A673 (cell line): Measurements from ENCODE around the gene PARD6G. TPM values are rescaled to one million over a fixed set of nuclear protein-coding genes. Genes with fewer than 3 reads are reported as not detected.

Source experiments
- BruUV-seq: library from RNA; stranded (reverse); fragments of 400-500 nt; replicated peaks from 2 replicates; lab custom pipeline; 2021; lab: Mats Ljungman, UMichigan
- CTCF ChIA-PET: fragments of 300-600 bp; sonication (Branson Sonifier 250); formaldehyde crosslinking; loops from one replicate; lab custom pipeline; 2022; ENCODE audit warnings: antibody characterized with exemption; lab: Charles Lee
- POLR2A ChIA-PET: fragments of 300-600 bp; sonication (Branson Sonifier 250); formaldehyde crosslinking; loops from one replicate; lab custom pipeline; 2022; ENCODE audit warnings: antibody characterized with exemption; ENCODE audit not compliant: low non-redundant PET; lab: Charles Lee
- DNase-seq: peaks from one replicate; pipeline ENCODE4 v3.0.0-alpha.2; 2015; ENCODE audit warnings: low spot score
- H3K27ac ChIP-seq: fragments of 200-600 bp; sonication (generic); 2 replicates; pipeline ENCODE4 v1.5.1; 2016; ENCODE audit warnings: mixed run types, low read depth, mild to moderate bottlenecking, mixed read lengths, antibody characterized with exemption, low read length; ENCODE audit not compliant: poor library complexity, severe bottlenecking
- H3K27me3 ChIP-seq: fragments of 200-600 bp; sonication (generic); replicated peaks from 2 replicates; pipeline ENCODE4 v1.6.1; 2017; ENCODE audit warnings: mixed run types, low read depth, mild to moderate bottlenecking, mixed read lengths, antibody characterized with exemption, low read length; ENCODE audit not compliant: insufficient read depth, poor library complexity
- H3K36me3 ChIP-seq: fragments of 200-600 bp; sonication (generic); 2 replicates; pipeline ENCODE4 v1.6.1; 2016; ENCODE audit warnings: mixed run types, mild to moderate bottlenecking, mixed read lengths, antibody characterized with exemption, low read length; ENCODE audit not compliant: insufficient read depth, poor library complexity, severe bottlenecking
- H3K4me1 ChIP-seq: fragments of 200-600 bp; sonication (generic); 2 replicates; pipeline ENCODE4 v1.6.1; 2017; ENCODE audit warnings: mixed run types, mild to moderate bottlenecking, mixed read lengths, antibody characterized with exemption, low read length; ENCODE audit not compliant: insufficient read depth, poor library complexity, severe bottlenecking
- H3K4me3 ChIP-seq: fragments of 200-600 bp; sonication (generic); 2 replicates; pipeline ENCODE4 v1.5.1; 2016; ENCODE audit warnings: low read depth, mixed run types, mild to moderate bottlenecking, mixed read lengths, low read length; ENCODE audit not compliant: poor library complexity, severe bottlenecking
- H3K9me3 ChIP-seq: fragments of 200-600 bp; sonication (generic); 2 replicates; pipeline ENCODE4 v1.6.1; 2016; ENCODE audit warnings: mixed run types, low read depth, mild to moderate bottlenecking, mixed read lengths, antibody characterized with exemption, low read length; ENCODE audit not compliant: poor library complexity, severe bottlenecking
- EZH2 ChIP-seq: fragments of 200-600 bp; sonication (generic); IDR thresholded peaks from 2 replicates; pipeline ENCODE4 v1.6.1; 2017; ENCODE audit warnings: borderline replicate concordance, low read depth, mild to moderate bottlenecking, mixed read lengths, antibody characterized with exemption, low read length; ENCODE audit not compliant: poor library complexity, severe bottlenecking
- intact Hi-C: fragments of 100-400 bp; cut with micrococcal nuclease; formaldehyde crosslinking; loops from one replicate; pipeline ENCODE4 v1.10.0; 2022; ENCODE audit not compliant: unreplicated experiment
- total RNA-seq: library from RNA; stranded (reverse); gene quantifications from 2 replicates; pipeline ENCODE4 v1.2.3, GENCODE V29; 2021
- TF ChIP-seq, protein P1 (sequence below): fragments of 300-800, 200-600 bp; sonication (generic); conservative IDR thresholded peaks from 2 replicates; pipeline ENCODE4 v1.5.1; 2017; ENCODE audit warnings: low read depth, mild to moderate bottlenecking, antibody characterized with exemption, low read length, moderate library complexity, mixed read lengths

PARD6G gene
- total RNA-seq, 1 experiment from 2014 or later: 7.9 TPM

GRCh38 chr18:80244167-80244566 is 3.1 kb downstream of the PARD6G start:
- BruUV-seq: no TSS peak
- TF ChIP-seq, protein P1, sequence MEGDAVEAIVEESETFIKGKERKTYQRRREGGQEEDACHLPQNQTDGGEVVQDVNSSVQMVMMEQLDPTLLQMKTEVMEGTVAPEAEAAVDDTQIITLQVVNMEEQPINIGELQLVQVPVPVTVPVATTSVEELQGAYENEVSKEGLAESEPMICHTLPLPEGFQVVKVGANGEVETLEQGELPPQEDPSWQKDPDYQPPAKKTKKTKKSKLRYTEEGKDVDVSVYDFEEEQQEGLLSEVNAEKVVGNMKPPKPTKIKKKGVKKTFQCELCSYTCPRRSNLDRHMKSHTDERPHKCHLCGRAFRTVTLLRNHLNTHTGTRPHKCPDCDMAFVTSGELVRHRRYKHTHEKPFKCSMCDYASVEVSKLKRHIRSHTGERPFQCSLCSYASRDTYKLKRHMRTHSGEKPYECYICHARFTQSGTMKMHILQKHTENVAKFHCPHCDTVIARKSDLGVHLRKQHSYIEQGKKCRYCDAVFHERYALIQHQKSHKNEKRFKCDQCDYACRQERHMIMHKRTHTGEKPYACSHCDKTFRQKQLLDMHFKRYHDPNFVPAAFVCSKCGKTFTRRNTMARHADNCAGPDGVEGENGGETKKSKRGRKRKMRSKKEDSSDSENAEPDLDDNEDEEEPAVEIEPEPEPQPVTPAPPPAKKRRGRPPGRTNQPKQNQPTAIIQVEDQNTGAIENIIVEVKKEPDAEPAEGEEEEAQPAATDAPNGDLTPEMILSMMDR: no peak
- TF ChIP-seq EZH2: no peak
- ChIA-PET CTCF (no interaction called here), POLR2A (no interaction called here)
- Histone ChIP-seq H3K36me3 (no peaks in the 10 kb centered on the region), H3K4me3 (no peak overlapping the region), H3K27me3 (no peaks in the 10 kb centered on the region), H3K27ac (no peak overlapping the region), H3K9me3 (no peaks in the 10 kb centered on the region), H3K4me1 (no peaks in the 10 kb centered on the region)
- intact Hi-C loops: no loop called here
- DNase-seq: no peak

DNA sequence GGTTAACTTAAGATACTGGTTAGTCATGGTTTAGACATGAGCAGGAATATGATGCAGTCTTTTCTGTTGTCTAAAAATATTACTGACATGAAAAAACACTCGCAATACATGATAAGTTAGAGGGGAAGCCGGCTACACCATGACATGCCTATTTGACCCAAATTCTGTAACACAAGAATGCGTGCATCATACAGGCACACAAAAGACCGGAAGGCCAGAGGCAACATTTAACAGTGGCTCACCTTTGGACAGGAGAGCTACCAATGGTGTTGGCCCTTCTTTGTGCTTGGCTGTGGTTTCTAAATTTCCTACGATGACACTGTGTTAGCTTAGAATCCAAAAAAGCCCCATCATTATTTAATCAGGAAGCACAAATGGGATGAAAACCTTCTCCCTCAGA is 4.1 kb downstream of the PARD6G start:
- CTCF ChIA-PET: no interaction called here
- TF ChIP-seq, protein P1: no peak
- TF ChIP-seq EZH2: no peak

GRCh38 chr18:80241919-80242777 is 5.2 kb downstream of the PARD6G start:
- no peak for TF ChIP-seq EZH2
- TF ChIP-seq, protein P1: no peak
- no TSS peak for BruUV-seq
- Histone ChIP-seq H3K36me3 (no peaks in the 10 kb centered on the region), H3K4me1 (no peaks in the 10 kb centered on the region), H3K4me3 (no peak overlapping the region), H3K9me3 (no peaks in the 10 kb centered on the region), H3K27me3 (no peaks in the 10 kb centered on the region), H3K27ac (no peak overlapping the region)
- POLR2A ChIA-PET: no interaction called here
- no peak for DNase-seq
- CTCF ChIA-PET: no interaction called here
- intact Hi-C loops: no loop called here

More for the DNA sequence above, 4.1 kb downstream of the PARD6G start:
- Histone ChIP-seq H3K4me3 (no peak overlapping the region), H3K27me3 (no peaks in the 10 kb centered on the region), H3K9me3 (no peaks in the 10 kb centered on the region), H3K36me3 (no peaks in the 10 kb centered on the region), H3K4me1 (no peaks in the 10 kb centered on the region), H3K27ac (no peak overlapping the region)
- no TSS peak for BruUV-seq
- intact Hi-C loops: no loop called here
- DNase-seq: no peak
- POLR2A ChIA-PET: no interaction called here
